HepG2 (cell line): ENCODE data around the gene SCN9A. TPM values are rescaled to one million over a fixed set of nuclear protein-coding genes. Genes with fewer than 3 reads are reported as not detected.
"Not testable (repeated sequence)": the region's sequence is repeated elsewhere in the genome, so short reads cannot be mapped to it uniquely, and the experiment has no call there.

Experiments
- ATAC-seq: fragments of 200-7000 bp; cut with Tn5 transposase; 3 replicates; pipeline ENCODE4 v1.9.1; 2020; ENCODE audit warnings: mild to moderate bottlenecking, moderate library complexity
- BruUV-seq: library from RNA; stranded (reverse); fragments of 400-500 nt; replicated peaks from 2 replicates; lab custom pipeline; 2021; lab: Mats Ljungman, UMichigan
- CTCF ChIA-PET: fragments of 300-600 bp; formaldehyde crosslinking; extraction: SDS; loops from one replicate; lab custom pipeline; 2021; ENCODE audit warnings: low total read pairs, inconsistent platforms, low intra/inter-chr PET ratio; lab: Yijun Ruan, JAX
- POLR2A ChIA-PET: fragments of 350-600 bp; sonication (Branson Sonifier 250); formaldehyde crosslinking; loops from one replicate; lab custom pipeline; 2020; ENCODE audit warnings: antibody characterized with exemption, inconsistent platforms; lab: Yijun Ruan, JAX
- DNase-seq: peaks from one replicate; pipeline ENCODE4 v3.0.0-alpha.2; 2015; ENCODE audit warnings: low spot score
- FAIRE-seq: peaks from 3 replicates; lab custom pipeline; 2011; peaks lifted over from hg19 to GRCh38; lab: Jason Lieb, UNC
- H2AFZ ChIP-seq: one replicate; pipeline ENCODE4 v1.6.1; 2011; ENCODE audit warnings: low read length, inconsistent platforms
- H3K27ac ChIP-seq: fragments of 300-600 bp; 3 replicates; pipeline ENCODE4 v1.8.0; 2011; ENCODE audit warnings: mixed run types, mild to moderate bottlenecking, mixed read lengths, low read length, inconsistent platforms; ENCODE audit not compliant: insufficient read depth; ENCODE audit errors: extremely low read length
- H3K27me3 ChIP-seq, 2 experiments: fragments of 200-600 bp in 1 of 2; 2 replicates in 1 of 2; 3 replicates in 1 of 2; pipeline versions ENCODE4 v1.6.0 to v1.8.0; 2011; ENCODE audit warnings: low read length in 2 of 2, mild to moderate bottlenecking in 2 of 2, moderate library complexity in 2 of 2, inconsistent platforms in 1 of 2; ENCODE audit not compliant: insufficient read depth in 2 of 2, control insufficient read depth in 1 of 2
- H3K36me3 ChIP-seq, 2 experiments: fragments of 200-600 bp in 1 of 2; replicated peaks in 1 of 2; 2 replicates in 1 of 2; 3 replicates in 1 of 2; pipeline versions ENCODE4 v1.5.1 to v1.8.0; 2011; ENCODE audit warnings: low read length in 2 of 2, inconsistent platforms in 1 of 2; ENCODE audit not compliant: insufficient read depth in 2 of 2, control insufficient read depth in 1 of 2
- H3K4me1 ChIP-seq: 2 replicates; pipeline ENCODE4 v1.5.1; 2012; ENCODE audit warnings: low read length, inconsistent platforms; ENCODE audit not compliant: insufficient read depth
- H3K4me2 ChIP-seq: 2 replicates; pipeline ENCODE4 v1.6.0; 2011; ENCODE audit warnings: low read depth, low read length, inconsistent platforms
- H3K4me3 ChIP-seq, 3 experiments: fragments of 200-600 bp in 1 of 3; sonication (generic), shearing (Covaris generic) in 1 of 3; replicated peaks in 1 of 3; 2 replicates each; pipeline ENCODE4 v1.5.1; 2011 to 2016; ENCODE audit warnings: low read length in 3 of 3, inconsistent platforms in 2 of 3, low read depth in 2 of 3, mild to moderate bottlenecking in 2 of 3, control low read depth in 1 of 3, mixed read lengths in 1 of 3; ENCODE audit not compliant: insufficient read depth in 1 of 3
- H3K79me2 ChIP-seq: one replicate; pipeline ENCODE4 v1.6.1; 2011; ENCODE audit warnings: low read length, inconsistent platforms; ENCODE audit not compliant: insufficient read depth
- H3K9ac ChIP-seq: 2 replicates; pipeline ENCODE4 v1.6.0; 2011; ENCODE audit warnings: mild to moderate bottlenecking, low read depth, low read length, inconsistent platforms; ENCODE audit not compliant: insufficient read depth
- H3K9me3 ChIP-seq: 2 replicates; pipeline ENCODE4 v1.5.1; 2012; ENCODE audit warnings: mild to moderate bottlenecking, low read length
- H4K20me1 ChIP-seq: 2 replicates; pipeline ENCODE4 v1.6.0; 2011; ENCODE audit warnings: inconsistent platforms, mild to moderate bottlenecking, low read length, moderate library complexity; ENCODE audit not compliant: insufficient read depth
- HDAC6 ChIP-seq: fragments of 200-600 bp; sonication (generic); IDR thresholded peaks from 2 replicates; pipeline ENCODE4 v1.7.0; 2017; ENCODE audit warnings: mild to moderate bottlenecking, antibody characterized with exemption, low read length, low read depth
- USF2 ChIP-seq, 2 experiments: sonication (generic) in 1 of 2; formaldehyde crosslinking in 1 of 2; IDR thresholded peaks; 2 replicates each; pipeline versions ENCODE4 v1.5.1 to v1.6.1; 2011 to 2020; ENCODE audit warnings: borderline replicate concordance in 1 of 2, low read depth in 1 of 2, low read length in 1 of 2, mild to moderate bottlenecking in 1 of 2, missing genetic modification reagents in 1 of 2, moderate library complexity in 1 of 2
- ZNF281 ChIP-seq: sonication (generic); formaldehyde crosslinking; IDR thresholded peaks from 2 replicates; pipeline ENCODE4 v1.4.0; 2020; ENCODE audit warnings: missing genetic modification reagents, borderline replicate concordance
- WGBS: methylation state at CpG from one replicate; pipeline ENCODE4 v1.1.6; 2017; ENCODE audit warnings: low lambda C conversion rate; 5-methylcytosine and 5-hydroxymethylcytosine counted together
- in situ Hi-C: cut with HindIII; loops from 2 replicates; pipeline ENCODE4 v1.10.0; 2017; ENCODE audit warnings: low pct_unique_long_range_greater_than_20kb; ENCODE audit not compliant: extremely low pct_ligation_motif_present
- intact Hi-C: fragments of 100-400 bp; cut with micrococcal nuclease; formaldehyde crosslinking; loops from one replicate; pipeline ENCODE4 v1.10.0; 2022; ENCODE audit not compliant: unreplicated experiment
- polyA plus RNA-seq, 8 experiments: library from polyadenylated mRNA; depleted of rRNA in 3 of 8; stranded (reverse) in 7 of 8; unstranded in 1 of 8; fragments of >200 nt; fragmentation: Illumina TruSeq in 4 of 8; extraction: Trizol in 4 of 8; gene quantifications; 2 replicates each; pipeline versions ENCODE4 v1.2.1 to v1.2.3, GENCODE V29; 2011 to 2016; ENCODE audit warnings: low read depth in 4 of 8, missing spikeins in 1 of 8, mixed read lengths in 1 of 8; ENCODE audit not compliant: insufficient read depth in 1 of 8
- total RNA-seq, 5 experiments: library from RNA; depleted of rRNA; stranded (reverse); fragments of >200 nt; fragmentation: Illumina TruSeq; extraction: Trizol; gene quantifications; 2 replicates each; pipeline ENCODE4 v1.2.3, GENCODE V29; 2016; ENCODE audit warnings: low read depth in 1 of 5

The SCN9A gene
- total and polyA plus RNA-seq, 2 of the 13 experiments (the other 11 are each of a cell fraction or from before 2014, with no cell fraction given) = 15.3 to 24.3 TPM

GRCh38 chr2:166410828-166411472, 35.2 kb upstream of the SCN9A start (continued):
- TF ChIP-seq HDAC6 (no peak), USF2 (IDR thresholded peaks at IDR 0.05; ENCODE audit: low read depth, low read length) (no peak), USF2 (CRISPR knock-in tag; IDR thresholded peaks at IDR 0.05; ENCODE audit: borderline replicate concordance) (no peak), ZNF281 (no peak)

- H3K27ac ChIP-seq, H2AFZ ChIP-seq, FAIRE-seq, ATAC-seq, DNase-seq, H3K4me1 ChIP-seq, CTCF ChIA-PET, H3K79me2 ChIP-seq, POLR2A ChIA-PET, BruUV-seq, in situ Hi-C loops, intact Hi-C loops, H3K9me3 ChIP-seq, H4K20me1 ChIP-seq, H3K36me3 ChIP-seq, H3K4me2 ChIP-seq, H3K27me3 ChIP-seq, H3K4me3 ChIP-seq, H3K9ac ChIP-seq: not testable (repeated sequence)
- 4% methylated on average over 2 of the region's 2 CpGs for WGBS
These were observed 32.0 kb upstream of the SCN9A start for GRCh38 chr2:166407746-166408145.
